GM21423 (cell line): ENCODE data around the gene SLC27A4.

Experiments used
- ATAC-seq: cut with Tn5 transposase; IDR thresholded peaks from one replicate; pipeline ENCODE4 v1.9.1; 2021; ENCODE audit warnings: mild to moderate bottlenecking, moderate library complexity; ENCODE audit not compliant: unreplicated experiment

The SLC27A4 gene

DNA sequence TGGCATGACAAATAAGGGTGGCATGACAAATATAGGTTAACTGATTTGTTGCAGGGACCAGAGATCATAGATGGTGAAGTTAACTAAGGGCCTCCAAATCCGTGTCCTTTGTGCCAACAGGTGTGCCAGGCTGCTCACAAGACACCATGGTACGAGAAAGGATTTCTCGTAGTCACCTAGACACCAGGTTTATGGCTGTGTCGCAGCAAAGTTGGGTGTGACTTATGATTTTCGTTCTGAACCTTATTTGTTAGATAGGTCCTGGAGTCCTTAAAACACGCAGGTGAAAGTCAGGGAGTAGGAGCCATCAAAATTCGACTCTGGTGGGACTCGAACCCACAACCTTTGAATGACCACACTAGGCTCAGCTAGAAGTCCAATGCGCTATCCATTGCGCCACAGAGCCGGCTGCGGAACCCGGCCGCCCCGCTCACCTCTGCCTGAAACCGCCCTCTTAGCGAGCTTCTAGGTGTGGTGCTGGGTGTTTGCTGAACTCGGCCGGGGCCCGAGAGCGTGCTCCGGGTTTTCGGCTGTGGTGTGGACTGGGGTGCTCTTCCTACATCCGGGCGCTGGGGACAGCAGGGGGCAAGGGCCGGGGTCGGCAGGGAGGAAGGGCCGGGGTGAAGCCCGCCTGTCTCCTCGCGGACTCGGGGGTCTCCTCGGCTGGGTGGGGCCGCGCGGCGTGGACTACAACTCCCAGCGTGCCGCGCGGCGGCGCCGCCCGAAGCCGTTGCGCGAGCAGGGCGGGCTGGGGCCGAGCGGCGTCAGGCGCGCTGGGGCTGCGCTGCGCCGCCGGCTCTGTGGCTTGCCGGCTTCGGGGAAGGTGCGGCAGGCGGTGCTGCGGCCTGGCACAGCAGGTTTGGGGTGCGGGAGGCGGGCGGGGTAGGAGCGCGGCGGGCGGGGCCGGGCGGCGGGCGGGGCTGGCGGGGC lies at the start of gene SLC27A4:
Gene SLC27A4 (plus strand): TSS at position 767 of the 930 bp plus-strand sequence. CDS start 2,606 bp downstream, outside the sequence.
- peak; percentile 79 for ATAC-seq

DNA sequence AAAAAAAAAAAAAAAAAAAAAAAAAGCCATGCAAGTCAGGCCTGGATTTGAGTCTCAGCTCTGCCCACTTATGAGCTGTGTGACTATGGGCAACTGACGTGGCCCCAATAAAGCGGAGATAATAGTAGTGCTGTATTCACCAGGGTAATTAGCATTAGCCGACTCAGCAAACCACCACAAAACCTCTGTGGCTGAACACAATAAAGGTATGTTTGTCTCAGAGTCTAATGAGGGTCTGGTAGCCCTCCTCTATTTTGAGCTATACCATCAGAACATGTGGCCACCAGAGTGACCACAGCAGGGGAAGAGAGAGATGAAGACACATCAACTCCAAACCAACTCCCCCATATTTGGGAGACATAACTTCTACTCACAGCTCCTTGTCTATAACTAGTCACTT lies 48.3 kb upstream of the SLC27A4 start:
- no peak for ATAC-seq

DNA sequence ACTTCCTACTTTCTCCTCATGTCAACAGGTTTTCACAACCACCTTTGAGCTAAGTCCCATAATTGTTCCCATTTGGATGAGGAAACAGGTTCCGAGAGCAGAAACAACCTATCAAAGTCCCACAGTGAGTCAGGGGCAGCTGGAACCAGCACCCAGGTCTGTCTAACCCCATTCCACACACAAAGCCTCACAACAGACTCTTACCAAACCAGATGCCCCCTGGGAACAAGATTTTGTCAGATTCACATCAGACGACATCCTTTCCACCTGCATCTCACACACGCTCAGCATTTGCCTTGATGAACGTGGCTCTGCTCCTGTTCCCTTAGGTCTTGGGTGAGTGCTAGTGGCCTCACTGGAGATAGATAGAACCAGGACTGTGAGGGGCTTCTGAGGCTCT lies 47.2 kb upstream of the SLC27A4 start:
- no peak for ATAC-seq

DNA sequence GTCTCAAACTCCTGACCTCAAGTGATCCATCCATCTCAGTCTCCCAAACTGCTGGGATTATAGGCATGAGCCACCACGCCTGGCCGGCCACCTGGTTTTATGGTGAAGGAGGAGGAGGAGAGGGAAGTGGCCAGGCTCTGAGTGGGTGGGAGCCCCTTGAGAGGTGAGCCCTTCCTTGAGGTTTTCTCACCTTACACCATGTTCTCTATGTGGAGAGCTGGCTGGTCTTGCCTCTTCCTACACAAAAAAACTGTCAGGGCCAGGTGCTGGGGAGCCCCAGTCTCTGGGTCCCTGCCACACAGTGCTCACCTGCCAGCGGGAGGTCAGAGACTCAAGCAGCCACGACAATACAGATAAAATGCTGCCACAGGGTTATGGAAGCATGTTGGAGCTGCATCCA lies 46.2 kb upstream of the SLC27A4 start:
- no peak for ATAC-seq

DNA sequence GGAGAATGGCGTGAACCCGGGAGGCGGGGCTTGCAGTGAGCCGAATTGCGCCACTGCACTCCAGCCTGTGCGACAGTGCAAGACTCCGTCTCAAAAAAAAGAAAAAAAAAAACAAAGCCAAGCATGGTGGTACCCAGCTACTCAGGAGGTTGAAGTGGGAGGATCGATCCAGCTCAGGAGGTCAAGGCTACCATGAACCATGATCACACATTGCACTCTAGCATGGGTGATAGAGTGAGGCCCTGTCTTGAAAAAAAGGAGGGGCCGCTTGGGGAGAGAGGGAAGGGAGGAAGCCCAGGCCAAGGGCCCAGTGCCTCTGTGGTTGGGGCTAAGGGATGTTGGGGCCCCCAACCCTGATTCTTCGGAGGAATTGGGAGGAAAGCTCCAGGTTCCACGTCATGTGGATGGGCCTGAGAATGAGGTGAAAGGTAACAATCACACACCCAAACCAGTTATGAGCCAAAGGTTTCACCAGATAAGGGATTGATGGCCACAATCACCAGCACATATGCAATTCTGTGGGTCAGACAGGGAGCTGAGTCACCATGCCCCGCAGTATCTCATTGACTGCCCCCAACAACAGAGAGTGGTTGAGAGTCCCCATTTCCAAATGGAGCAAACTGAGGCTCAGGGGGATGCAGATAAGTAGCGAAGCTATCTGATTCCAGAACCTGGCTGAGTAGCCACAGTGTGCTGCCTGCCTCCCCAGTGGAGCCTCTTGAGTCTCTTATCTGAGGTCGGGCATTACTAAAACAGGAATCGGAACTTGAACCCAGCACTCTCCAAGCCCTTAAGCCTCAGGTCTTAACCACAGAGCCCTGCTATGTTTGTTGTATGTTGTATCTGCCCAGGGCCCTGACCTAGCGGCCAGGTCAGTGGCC lies 43.7 kb upstream of the SLC27A4 start:
- ATAC-seq, result no peak

DNA sequence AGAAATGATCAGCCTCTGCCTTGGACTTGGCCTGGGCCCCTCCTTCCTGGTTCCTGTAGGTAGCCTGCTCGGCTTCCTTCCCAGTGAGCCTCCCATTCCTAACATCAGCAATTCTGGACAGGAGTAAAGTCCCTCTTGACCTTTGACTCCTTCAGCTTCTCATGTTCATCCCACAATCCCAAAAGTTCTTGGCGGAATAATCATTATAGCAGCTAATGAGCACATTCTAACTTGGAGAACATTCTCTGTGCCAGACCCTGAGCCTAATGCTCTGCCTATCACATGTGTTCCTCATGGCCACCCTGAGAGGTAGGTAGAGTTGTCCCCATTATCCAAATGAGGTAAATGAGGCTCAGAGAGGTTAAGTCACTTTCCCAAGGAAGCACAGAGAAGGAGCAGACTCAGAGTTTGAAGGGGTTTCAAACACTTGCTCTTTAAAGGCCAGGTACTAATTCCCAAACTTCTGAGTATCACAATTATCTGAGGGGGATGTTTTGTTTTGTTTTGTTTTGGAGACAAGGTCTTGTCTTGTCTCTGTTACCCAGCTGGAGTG lies 43.0 kb upstream of the SLC27A4 start:
- no peak for ATAC-seq

DNA sequence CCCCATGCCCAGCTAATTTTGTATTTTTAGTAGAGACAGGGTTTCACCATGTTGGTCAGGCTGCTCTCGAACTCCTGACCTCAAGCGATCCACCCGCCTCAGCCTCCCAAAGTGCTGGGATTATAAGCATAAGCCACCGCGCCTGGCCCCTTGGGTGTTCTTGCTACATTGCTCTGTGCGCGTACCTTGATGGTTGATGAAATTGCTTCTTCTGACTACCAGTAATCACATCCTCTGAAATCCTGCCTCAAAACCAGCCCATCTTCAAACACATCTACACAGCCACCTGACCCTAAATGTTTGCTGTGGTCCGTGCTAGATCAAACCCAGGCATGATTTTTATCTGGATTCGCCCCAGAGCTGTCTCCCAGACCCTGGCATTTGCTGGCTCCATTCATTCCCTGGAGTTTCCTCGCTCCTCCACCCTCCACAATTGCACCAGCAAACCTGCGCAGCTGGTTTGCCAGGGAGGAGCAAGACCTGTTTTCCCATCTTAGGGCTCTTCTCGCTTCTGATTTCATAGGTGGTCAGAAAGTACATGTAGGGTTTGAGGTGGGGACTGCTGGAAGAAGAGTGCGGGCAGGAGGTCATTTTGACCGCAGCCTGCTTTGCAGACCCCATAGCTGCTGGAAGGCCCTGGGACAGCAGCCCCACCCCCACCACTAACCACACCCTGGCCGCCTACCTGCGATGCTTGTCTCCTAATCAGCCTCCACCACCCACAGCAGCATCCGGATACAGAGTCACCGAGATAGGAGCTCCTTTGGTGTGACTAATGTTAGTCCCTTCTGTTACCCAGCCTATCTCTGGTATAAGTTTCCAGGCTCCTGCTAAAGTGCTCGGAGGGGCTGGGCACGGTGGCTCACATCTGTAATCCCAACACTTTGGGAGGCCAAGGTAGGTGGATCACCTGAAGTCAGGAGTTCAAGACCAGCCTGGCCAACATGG lies 41.5 kb upstream of the SLC27A4 start:
- ATAC-seq, result no peak

DNA sequence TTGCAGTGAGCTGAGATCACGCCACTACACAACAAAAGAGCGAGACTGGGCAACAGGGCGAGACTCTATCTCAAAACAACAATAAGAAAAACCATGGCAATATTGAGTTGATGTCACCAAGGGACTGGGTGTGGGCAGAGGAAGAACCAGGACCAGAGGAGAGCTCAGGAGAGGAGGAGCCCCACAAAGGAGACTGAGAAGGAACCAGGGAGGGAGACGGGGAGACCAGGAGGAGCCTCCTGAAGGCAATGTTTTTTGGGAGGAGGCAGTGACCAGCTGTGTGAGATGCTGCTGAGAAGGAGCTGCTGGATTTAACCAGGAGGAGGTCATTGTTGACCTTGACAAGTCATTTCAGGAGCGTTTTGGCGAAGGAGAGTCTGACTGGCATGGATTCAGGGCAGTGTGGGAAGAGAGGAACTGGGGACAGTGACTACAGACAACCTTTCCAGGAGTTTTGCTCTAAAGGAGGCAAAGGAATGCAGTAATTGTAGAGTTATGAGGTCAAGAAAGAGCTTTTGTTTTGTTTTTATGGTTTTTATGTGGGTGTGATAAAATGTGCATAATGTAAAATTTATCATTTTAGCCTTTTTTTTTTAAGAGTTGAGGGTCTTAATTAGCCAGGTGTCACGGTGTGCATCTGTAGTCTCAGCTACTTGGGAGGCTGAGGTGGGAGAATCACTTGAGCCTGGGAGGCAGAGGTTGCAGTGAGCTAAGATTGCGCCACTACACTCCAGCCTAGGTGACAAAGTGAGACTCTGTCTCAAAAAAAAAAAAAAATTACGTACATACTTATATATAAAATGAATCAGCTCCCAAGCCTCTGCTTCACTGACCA lies 36.0 kb upstream of the SLC27A4 start:
- no peak for ATAC-seq

DNA sequence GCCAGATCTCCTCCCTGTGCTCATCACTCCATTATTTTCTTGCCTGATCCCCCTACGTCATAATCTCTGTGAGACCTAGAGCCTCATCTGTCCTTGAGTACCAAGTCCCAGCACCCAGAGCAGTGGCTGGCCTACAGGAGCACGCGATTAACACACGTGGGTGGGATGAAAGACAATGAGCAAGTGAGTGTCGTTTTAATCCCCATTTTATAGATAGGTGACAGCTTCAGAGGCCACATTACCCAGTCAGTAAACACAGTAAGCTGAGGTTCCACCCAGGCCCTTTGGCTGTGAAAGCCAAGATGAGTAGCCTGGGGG lies 35.4 kb upstream of the SLC27A4 start:
- no peak for ATAC-seq

DNA sequence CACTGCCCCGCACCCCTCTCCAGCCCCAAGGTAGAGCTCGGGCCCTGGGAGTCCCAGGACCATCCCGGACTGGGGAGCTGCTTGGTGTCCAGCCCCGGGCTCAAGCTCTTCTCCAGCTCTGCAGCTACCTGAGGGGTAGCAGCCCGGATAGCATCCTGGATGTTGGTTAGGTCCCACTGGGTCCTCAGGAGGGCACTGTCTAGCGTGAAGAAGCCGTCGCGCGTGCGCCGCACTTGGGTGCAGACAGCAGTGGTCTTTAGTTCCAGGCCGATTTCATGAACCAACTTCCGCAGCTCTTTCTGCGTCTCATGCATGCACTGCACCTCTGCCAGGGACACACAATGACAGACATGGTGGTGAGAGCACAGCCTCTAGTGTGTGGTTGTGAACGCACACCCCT lies 30.8 kb upstream of the SLC27A4 start:
- no peak for ATAC-seq

DNA sequence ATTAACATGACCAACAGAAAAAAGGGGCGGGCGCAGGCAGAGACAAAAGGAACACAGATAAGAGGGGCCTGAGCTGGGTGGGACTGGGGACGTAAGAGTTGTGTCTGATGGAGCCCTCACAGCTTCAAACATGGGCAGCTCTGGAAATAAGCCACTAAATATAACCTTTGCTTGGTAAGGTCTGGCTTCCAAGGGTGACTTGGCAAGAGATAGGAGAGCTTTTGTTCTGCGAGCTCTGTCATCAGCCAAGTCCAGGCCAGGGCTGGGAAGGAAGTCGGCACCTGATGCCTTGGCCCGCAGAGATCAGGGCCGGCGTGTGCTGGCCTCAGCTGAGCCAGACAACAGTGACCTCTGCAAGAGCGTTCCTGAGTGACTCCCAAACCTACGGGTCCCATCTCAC lies 29.9 kb upstream of the SLC27A4 start:
- no peak for ATAC-seq

DNA sequence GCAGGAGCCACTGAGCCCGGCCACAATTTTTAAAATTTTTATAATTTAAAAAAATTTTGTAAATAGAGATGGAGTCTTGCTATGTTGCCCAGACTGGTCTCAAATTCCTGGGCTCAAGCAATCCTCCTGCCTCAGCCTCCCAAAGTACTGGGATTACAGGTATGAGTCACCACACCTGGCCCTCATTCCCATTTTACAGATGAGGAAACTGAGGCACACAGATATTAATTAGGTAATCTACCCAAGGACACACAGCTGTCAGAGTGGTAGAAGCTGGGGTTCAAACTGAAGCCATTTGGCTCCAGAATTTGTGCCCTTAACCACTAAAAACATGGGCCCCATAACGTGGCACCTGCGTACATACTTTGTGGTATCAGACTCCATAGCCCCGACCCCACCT lies 25.6 kb upstream of the SLC27A4 start:
- ATAC-seq, result no peak

DNA sequence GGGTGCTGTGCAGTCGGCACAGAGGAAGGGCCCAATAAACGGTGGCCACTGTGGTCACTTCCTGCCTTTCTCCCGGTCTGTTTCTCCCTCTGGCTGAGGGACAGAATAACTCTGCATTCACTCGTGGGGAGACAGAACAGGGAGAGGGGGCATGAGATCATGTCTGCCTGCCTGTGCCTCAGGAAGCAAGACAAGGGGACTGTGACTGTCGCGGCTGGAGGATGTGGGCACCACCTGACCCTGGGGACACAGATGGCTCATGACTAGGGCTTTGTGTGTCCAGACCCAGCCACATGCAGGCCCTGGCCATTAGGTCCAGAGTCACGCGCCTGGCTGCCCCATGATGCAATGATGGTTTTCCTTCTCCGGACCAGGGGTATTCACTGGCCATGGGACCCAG lies 23.9 kb upstream of the SLC27A4 start:
- no peak for ATAC-seq

DNA sequence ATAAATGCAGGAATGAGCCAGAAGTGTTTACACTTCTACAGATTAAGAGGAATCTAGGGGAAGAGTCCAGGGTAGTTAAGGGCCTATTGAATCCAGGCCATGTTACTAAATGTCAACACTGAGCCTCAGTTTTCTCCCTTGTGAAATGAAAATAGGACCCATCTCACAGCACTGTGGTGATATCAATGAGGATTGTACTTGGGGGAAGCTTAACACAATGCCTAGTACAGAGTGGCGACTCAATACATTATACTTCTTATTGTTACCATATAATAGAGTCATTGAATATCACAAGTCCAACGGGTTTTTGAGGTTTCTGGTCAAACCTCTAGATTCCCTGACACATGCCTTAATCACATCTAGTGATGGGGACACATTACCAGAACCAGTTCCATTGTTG lies 22.7 kb upstream of the SLC27A4 start:
- no peak for ATAC-seq

DNA sequence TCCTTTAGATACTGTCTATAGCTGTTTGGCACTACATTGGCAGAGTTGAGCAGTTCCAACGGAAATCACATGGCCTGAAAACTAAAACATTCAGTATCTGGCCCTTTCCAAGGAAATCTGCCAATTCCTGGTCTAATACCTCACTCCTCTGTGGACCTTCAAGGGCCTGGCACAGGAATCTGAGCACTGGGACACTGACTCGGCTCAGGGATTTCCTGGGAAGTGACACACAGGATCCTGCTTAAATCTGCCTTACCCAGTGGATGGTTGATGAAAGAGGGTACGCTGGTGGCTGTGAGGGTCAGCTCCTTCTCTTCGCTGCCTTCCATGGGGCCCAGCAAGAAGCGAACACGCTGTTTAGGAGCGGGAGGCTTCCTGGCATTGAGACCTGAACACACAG lies 19.0 kb upstream of the SLC27A4 start:
- no peak for ATAC-seq

DNA sequence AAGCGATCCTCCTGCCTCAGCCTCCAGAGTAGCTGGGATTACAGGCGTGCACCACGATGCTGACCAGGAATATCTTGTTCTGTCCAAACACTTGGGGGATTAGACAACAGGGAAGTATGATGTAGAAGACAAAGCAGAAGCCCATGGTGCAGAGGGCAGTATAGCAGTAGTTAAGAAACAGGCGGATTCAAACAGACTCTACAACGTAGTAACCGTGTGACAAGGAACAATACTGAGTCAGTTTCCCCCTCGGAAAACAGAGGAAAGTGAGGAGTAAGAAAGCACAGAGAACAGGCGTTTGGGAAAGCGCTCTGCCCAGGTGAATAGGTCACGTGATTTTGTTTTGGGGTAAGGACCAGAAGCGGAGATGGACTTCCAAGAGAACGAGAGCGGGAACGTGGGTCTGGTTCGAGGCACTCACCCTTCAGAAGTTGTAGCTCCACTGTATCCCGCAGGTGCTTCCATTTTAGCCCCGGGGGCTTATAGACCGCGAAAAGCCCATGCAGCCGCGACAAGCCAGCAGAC lies 18.4 kb upstream of the SLC27A4 start:
- ATAC-seq, result peak; percentile 15

DNA sequence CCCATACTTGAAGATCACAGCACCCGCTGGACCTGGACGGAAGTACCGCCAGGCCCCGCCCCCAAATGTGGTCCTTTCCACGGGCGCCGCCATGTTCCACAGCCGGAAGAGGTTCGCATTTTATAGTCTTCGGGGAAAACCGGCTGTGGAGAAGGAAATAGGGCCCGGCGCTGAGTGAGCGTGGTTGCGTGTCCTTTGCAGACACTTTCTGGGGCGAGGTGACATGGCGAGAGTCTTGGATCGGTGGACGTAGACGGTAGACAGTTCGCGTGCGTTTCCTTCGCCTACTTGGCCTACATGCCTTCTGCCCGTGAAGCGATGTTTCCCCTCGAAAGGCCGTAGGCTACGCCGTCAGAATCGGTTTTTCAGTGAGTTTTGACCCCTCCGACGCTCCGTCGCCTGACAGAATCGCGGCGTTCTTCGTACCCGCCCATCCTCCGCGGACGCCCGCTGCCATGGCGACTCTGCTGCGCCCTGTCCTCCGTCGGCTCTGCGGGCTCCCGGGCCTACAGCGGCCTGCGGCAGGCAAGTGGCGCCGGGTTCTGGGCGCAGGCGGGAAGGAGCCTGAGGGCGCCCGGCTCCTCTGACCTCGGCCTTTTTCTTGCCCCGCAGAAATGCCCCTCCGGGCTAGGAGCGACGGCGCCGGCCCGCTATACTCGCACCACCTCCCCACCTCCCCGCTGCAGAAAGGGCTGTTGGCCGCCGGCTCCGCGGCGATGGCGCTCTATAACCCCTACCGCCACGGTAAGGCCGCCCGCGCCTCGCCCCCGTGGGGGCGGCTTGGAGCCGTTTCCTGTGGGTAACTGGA lies 17.7 kb upstream of the SLC27A4 start, which contains the start of the genes COQ4 and TRUB2:
Gene COQ4 (plus strand): TSS at position 436 of the 808 bp plus-strand sequence. CDS start 20 bp downstream, at position 456.
Gene TRUB2 (minus strand): TSS at position 44 of the 808 bp plus-strand sequence. CDS start 39 bp downstream, at position 5.
- ATAC-seq, result peak; percentile 79

DNA sequence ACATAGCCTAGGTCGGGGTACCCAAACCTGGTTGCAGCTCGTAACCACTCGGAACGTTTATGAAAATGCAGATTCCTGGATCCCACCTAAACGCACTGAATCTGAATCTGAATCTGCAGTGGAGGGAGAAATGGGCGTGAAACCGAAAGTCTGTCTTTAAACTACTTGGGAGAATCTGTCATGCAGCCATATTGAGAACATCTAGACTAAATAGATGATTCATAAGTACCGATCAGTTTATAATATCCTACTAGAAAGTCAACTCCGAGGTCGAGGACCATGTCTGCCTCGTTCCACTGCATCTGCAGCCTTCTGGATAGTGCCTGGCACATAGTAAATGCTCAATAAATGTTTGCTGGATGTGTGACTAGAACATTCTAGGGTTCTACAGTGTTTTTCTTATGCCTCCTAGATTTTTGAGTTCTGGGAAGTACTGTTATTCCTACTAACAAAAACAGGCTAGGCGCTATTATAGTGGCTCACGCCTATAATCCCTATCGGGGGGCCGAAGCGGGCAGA lies 17.1 kb upstream of the SLC27A4 start:
- ATAC-seq, result no peak
